HG02885 (cell line): ENCODE results near the gene ZNF565.
"Not testable (repeated sequence)": the region's sequence is repeated elsewhere in the genome, so short reads cannot be mapped to it uniquely, and the experiment has no call there.

Source experiments
- ATAC-seq: cut with Tn5 transposase; IDR thresholded peaks from one replicate; pipeline ENCODE4 v1.9.1; 2021; ENCODE audit warnings: mild to moderate bottlenecking; ENCODE audit not compliant: unreplicated experiment, poor library complexity

ZNF565 gene

DNA sequence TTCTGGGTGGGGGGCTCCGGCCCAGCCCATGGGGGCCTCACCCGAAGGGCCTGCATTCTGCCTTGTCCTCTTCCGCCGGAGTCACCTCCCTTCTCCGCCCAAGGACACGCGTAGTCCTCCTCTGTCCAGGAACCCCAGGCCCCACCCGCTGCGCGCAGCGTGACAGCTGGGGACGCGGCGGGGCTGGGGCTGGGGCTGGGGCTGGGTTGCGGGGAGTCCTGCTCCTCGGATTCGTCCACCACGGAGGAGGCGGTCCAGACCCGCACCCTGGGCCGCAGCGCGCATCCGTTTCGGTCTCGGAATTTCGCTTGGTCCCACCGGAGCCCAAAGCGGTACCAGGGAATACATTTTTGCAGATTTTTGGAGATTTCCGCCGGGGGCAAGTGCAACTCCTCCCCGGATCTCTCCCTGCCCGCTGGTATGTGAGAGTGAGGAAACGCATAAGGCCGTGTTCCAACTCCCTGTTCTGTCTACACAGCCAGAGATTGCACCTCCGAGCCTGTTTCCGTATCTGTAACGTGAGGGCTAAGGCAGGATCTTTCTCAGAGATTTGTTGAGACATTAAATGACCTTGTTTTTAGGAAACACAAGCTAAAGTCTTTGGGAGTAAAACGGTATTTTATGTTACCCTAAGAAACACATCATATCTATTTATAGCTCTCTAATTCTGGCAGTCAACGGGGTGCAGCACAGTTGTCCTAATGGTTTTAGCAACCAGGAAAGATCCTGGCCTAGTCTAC is 61.9 kb downstream of the ZNF565 start, which contains the start of gene COX7A1:
TSS of gene COX7A1 (minus strand) at position 96 of the 740 bp plus-strand sequence. CDS start at position 56, 40 bp downstream.
- no peak for ATAC-seq

DNA sequence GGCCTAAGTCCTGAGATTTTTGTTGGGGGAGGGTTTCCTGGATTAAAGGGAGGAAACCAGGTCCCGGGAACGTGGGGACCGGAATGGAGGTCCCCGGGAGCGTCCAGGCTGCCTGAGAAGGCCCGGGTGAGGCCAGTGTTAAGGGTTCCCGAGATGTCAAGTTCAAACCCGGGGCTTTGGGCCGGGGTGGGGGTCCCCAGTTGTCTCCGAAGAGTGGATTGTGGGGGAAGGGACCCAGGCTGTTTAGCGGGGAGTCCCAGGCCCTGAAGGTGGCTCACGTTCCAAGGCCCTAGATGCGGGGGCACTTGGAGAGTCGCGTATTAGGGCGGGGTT is 62.5 kb downstream of the ZNF565 start:
- ATAC-seq, result no peak

DNA sequence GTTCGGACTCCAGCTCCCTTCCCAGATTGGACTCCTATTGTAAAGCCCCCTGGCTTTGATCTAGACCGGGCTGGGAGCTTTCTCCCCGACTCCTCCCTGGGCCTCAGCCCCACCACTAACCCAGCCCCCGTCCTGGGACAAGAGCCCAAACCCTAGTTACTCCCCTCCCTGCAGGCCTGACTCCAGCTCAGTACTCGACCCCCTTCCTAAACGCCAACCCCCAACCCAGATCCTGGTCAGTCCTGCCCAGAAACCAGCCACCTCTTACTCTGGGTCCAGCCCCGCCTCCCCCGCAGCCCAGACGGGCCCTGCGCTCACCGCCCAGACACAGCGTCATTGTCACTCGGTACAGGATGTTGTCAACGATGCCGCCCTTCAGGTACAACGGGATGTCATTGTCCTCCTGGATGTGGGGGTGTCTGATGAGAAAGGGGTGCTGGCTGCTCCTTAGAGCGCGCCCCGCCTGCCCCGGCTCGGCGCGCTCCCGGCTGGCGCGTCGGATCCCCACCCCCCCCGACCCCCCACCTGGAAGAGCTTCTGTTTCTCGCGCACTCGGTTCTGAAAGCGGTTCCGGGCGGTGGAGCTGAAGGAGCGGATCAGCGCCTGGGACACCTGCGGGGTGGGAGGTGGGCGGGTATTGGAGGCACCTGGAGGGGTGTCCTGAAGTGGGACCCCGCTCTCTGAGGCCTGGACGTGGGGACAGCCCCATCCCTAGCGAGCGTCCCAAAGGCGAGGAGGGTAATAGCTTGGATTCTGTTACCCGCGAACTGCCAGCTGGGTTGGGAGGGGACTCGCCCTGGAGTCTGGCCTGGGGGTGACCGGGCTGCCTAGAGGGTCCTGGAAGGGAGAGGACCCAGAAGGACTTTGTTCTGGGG is 63.1 kb downstream of the ZNF565 start:
- no peak for ATAC-seq

DNA sequence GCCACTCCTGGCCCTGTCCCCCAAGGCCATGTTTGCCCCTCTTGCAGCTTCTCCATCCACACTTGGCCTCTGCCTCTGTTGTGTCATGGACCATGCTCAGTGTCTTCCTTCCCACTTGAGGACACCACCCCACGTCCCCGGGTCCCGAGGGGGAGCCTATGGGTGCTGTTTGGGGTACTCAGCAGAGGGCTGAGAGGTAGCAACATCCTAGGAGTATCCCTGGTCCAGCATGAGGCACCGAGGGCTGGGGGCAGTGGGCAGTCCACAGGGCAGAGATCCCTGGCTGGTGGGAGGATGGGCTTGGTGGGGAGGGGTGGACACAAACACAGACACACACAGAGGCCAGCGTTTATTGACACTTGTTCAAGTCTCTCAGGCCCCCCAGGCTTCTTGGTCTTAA is 63.9 kb downstream of the ZNF565 start:
- ATAC-seq, result no peak

DNA sequence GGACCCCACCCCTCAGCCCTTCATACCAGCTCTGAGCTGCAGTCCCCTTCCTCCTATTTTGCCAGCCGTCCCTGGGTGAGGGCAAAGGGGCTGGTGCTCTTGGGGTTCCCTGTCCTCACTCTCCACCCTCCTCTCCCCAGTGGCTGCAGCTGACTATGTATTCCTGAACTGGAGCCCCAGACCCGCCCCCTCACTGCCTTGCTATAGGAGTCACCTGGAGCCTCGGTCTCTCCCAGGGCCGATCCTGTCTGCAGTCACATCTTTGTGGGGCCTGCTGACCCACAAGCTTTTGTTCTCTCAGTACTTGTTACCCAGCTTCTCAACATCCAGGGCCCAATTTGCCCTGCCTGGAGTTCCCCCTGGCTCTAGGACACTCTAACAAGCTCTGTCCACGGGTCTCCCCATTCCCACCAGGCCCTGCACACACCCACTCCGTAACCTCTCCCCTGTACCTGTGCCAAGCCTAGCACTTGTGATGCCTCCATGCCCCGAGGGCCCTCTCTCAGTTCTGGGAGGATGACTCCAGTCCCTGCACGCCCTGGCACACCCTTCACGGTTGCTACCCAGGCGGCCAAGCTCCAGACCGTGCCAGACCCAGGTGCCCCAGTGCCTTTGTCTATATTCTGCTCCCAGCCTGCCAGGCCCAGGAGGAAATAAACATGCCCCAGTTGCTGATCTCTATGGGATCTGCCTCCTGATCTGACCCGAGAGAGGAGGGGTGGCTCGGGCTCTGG is 64.6 kb downstream of the ZNF565 start:
- no peak for ATAC-seq

DNA sequence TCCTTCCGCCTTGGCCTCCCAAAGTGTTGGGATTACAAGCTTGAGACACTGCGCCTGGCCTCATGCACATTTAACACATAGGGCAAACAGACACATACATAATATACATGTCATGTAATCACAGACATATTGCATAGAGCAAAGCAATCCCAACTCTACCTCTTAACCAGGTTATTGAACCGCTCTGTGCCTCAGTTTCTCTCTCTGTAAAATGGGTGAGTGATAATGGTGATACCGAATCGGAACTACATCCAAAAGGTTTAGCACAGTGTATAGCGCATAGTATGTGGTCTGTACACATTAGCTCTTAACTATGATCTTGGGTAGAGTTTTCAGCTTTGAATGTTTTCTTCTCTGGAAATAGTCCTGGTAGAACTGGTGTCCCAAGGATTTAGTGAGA is 69.8 kb downstream of the ZNF565 start:
- ATAC-seq, result no peak

DNA sequence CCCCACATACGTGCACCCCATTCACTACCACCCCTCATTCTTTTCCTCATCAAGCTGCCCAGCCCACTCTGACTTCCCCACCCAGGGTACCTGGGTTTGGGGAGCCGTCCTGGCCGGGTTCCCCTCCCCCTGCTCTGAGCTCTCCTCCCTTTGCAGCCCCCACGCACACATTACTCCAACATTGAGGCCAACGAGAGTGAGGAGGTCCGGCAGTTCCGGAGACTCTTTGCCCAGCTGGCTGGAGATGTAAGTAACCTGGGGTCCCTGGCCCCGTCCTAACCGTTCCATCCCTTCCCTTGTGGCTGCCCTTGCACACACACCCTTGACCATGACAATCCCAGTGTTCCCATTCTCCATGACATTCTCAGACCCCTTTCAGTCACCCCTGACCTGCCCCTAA is 72.0 kb downstream of the ZNF565 start:
- no peak for ATAC-seq

DNA sequence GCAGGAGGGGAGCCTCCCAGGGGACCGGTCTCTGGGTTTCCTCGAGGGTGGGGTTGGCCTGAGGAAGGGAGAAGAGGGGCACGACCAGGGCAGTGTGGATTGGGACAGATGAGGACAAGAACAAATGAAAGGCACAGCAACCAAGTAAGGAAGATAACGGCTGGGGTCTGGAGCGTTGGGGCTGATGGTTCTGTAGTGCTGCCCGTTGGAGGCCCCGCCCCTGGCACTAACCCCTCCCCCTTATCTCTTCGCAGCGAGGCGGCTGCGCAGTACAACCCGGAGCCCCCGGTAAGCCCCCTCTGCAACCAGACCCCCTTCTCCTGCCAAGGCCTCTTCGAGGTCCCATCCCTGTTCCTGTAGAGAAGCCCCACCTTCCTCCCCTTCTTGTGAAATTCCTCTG is 72.4 kb downstream of the ZNF565 start:
- ATAC-seq, result no peak

DNA sequence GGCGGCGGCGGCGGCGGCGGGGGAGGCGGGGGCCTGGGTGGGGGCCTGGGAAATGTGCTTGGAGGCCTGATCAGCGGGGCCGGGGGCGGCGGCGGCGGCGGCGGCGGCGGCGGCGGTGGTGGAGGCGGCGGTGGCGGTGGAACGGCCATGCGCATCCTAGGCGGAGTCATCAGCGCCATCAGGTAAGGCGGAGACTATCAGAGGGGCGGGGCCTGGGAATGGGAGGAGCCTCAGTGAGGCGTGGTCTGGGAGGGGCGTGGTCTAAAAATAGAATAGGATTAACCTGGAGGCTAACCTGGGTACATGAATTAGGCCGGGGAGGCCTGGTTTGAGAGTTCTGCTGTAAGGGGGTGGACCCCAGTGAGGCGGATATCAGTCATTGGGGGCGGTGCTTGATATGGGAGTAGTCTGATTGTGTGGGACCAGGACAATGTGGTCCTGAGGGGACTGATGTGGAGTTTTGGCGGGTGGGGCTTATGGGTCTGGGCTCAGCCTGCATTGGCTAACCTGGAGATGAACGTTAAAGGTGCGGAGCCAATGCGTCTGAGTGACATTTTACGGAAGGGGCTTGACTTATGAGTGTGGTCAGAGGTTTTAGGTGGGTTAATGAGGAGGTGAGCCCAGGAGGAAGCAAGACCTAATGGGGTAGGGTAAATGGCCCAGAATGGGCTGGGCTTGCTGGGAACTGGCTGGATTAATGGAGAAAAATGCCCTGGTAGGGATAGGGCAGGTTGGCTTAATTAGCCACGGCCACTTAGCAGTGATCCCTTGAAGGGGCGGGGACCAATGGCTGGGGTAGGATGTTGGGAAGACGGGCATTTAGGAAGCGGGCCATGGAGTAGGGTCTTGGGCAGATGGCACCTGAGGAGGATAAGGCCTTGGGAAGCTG is 73.2 kb downstream of the ZNF565 start:
- ATAC-seq, result peak; percentile 56

DNA sequence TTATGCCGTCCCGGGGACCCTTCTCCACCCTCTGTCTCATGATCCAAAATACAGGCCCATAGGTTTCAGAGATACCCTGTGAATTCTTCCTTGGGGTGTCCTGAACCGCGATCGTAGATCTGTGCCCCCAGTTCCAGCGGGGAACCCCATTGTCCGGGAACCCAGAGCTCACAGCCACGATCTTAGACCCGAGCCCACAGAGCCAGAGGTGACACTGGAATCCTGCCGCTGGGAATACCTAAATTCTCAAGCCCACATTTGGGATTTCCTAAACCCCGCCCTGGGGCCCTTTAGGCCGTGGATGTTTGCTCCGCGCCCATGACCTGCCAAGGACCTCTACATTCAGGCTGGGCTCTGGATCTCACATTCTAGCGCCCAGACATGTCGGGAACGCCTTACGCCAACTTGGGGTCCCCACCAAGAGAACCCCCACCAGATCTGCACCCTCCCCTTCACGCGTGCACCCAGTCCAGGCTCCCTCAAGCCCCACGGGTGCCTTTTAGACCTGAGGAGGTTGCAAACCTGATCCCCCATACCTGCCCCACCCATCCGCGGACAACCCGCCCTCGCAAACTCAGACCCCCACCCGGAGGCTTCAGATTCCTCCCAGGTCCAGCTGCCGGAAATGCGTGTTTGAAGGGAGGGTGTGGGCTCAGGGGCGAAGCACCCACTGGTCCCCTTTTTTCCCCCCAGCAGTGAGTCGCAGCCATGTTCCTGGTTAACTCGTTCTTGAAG is 74.0 kb downstream of the ZNF565 start:
- peak; percentile 1 for ATAC-seq

DNA sequence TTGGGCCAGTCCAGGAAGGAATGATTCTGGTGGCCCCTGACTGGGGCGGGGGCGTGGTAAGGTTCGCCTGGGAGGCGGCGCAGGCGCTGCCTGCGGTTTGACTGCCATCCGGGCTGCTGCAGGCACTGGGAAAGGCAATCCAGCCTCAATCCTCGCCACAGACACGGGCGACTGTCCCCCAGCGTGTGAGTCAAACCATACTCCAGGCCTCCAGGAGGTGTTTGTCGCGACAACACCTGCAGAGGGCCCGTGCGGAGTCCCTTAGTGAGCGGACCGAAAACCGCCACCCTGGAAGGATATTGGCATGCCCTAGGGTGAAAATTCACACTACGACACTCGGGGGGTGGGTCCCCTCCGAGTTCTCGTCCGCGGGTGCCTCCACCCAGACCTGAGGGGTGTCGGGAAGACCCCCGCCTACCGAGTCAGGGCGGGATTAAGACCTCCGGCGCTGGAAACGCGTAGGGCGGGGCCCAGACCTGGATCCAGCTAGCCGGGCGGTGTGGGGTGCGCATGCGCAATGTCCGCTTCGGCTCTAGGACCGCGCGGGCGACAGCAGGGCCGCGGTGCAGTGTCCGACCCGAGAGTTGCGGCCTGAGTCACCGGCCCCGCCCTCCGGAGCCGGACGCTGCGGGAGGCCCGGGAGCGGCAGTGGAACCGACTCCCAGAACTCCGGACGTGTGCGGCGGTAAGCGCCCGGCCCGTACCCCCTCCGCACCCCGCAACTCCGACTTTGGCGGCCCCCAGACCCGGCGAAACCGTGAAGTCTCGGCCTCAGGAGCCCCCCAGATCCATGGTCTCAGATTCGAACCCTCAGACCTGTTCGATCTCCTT is 74.8 kb downstream of the ZNF565 start, which contains the start of gene CAPNS1:
TSS of gene CAPNS1 (plus strand) at position 594 of the 831 bp plus-strand sequence. CDS start 946 bp downstream, outside the sequence.
- peak; percentile 89 for ATAC-seq

DNA sequence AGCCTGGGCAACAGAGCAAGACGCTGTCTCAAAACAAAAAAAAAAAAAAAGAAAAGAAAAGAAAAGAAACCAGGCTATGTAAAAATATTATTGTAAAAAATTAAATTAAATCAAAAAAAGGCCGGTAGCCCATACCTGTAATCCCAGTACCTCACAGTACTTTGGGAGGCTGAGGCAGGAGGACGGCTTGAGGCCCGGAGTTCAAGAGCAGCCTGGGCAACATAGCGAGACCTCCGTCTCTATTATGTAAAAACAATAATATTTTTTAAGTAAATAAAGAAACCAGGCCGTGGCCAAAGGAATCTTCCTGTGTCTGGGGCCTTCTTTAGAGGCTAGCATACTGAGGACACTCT is 75.4 kb downstream of the ZNF565 start:
- ATAC-seq, result no peak

DNA sequence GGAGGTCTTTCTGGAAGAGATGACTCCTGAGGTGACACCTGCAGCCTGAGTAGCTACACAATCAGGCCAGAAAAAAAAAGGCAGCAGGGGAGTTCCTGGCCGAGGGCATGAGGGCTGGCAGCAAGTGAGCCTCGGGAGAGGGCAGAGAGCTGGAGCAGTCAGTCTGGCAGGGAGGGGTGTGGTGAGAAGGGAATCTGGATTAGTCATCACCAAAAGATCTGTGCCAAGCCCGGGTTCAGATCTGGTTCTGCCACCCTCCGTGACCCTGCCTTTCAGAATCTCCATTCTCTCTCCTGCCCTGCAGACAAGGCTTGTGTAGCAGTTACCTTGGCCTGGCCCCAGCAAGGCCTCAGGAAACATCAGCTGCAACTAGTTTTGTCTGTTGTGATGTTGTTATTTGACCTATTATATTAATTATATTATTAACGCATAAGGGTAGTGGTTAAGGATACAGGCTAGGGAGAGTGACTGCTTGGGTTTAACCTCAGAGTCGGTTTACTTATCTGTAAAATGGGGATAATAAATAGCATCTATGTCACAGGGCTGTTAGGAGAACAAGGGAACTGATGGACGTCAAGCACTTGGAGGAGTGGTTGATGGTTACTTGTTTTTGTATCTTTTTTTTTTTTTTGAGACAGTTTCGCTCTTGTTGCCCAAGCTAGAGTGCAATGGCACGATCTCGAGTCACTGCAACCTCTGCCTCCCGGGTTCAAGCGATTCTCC is 77.3 kb downstream of the ZNF565 start:
- no peak for ATAC-seq

DNA sequence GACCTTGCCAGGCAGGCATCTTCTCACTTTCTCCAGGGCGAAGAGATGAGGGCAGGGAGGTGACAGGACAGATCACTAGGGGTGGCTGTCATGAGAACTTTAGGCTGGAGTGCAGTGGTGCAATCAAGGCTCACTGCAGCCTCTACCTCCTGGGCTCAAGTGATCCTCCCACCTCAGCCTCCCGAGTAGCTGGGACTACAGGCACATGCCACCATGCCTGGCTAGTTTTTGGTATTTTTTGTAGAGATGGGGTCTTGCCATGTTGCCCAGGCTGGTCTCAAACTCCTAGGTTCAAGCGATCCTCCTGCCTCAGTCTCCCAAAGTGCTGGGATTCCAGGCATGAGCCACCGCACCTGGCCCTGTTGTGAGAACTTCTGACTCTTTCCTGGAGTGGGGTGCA is 79.6 kb downstream of the ZNF565 start:
- not testable (repeated sequence) for ATAC-seq
